HepG2 (cell line): Measurements from ENCODE around the gene CTSA. TPM values are rescaled to one million over a fixed set of nuclear protein-coding genes. Genes with fewer than 3 reads are reported as not detected.

Experiments
- ATAC-seq: fragments of 200-7000 bp; cut with Tn5 transposase; 3 replicates; pipeline ENCODE4 v1.9.1; 2020; ENCODE audit warnings: mild to moderate bottlenecking, moderate library complexity
- BruUV-seq: library from RNA; stranded (reverse); fragments of 400-500 nt; replicated peaks from 2 replicates; lab custom pipeline; 2021; lab: Mats Ljungman, UMichigan
- CTCF ChIA-PET: fragments of 300-600 bp; formaldehyde crosslinking; extraction: SDS; loops from one replicate; lab custom pipeline; 2021; ENCODE audit warnings: low total read pairs, inconsistent platforms, low intra/inter-chr PET ratio; lab: Yijun Ruan, JAX
- POLR2A ChIA-PET: fragments of 350-600 bp; sonication (Branson Sonifier 250); formaldehyde crosslinking; loops from one replicate; lab custom pipeline; 2020; ENCODE audit warnings: antibody characterized with exemption, inconsistent platforms; lab: Yijun Ruan, JAX
- DNase-seq: peaks from one replicate; pipeline ENCODE4 v3.0.0-alpha.2; 2015; ENCODE audit warnings: low spot score
- FAIRE-seq: peaks from 3 replicates; lab custom pipeline; 2011; peaks lifted over from hg19 to GRCh38; lab: Jason Lieb, UNC
- H2AFZ ChIP-seq: one replicate; pipeline ENCODE4 v1.6.1; 2011; ENCODE audit warnings: low read length, inconsistent platforms
- H3K27ac ChIP-seq: fragments of 300-600 bp; 3 replicates; pipeline ENCODE4 v1.8.0; 2011; ENCODE audit warnings: mixed run types, mild to moderate bottlenecking, mixed read lengths, low read length, inconsistent platforms; ENCODE audit not compliant: insufficient read depth; ENCODE audit errors: extremely low read length
- H3K27me3 ChIP-seq, 2 experiments: fragments of 200-600 bp in 1 of 2; 2 replicates in 1 of 2; 3 replicates in 1 of 2; pipeline versions ENCODE4 v1.6.0 to v1.8.0; 2011; ENCODE audit warnings: low read length in 2 of 2, mild to moderate bottlenecking in 2 of 2, moderate library complexity in 2 of 2, inconsistent platforms in 1 of 2; ENCODE audit not compliant: insufficient read depth in 2 of 2, control insufficient read depth in 1 of 2
- H3K36me3 ChIP-seq, 2 experiments: fragments of 200-600 bp in 1 of 2; replicated peaks in 1 of 2; 2 replicates in 1 of 2; 3 replicates in 1 of 2; pipeline versions ENCODE4 v1.5.1 to v1.8.0; 2011; ENCODE audit warnings: low read length in 2 of 2, inconsistent platforms in 1 of 2; ENCODE audit not compliant: insufficient read depth in 2 of 2, control insufficient read depth in 1 of 2
- H3K4me1 ChIP-seq: 2 replicates; pipeline ENCODE4 v1.5.1; 2012; ENCODE audit warnings: low read length, inconsistent platforms; ENCODE audit not compliant: insufficient read depth
- H3K4me2 ChIP-seq: 2 replicates; pipeline ENCODE4 v1.6.0; 2011; ENCODE audit warnings: low read depth, low read length, inconsistent platforms
- H3K4me3 ChIP-seq, 3 experiments: fragments of 200-600 bp in 1 of 3; sonication (generic), shearing (Covaris generic) in 1 of 3; replicated peaks in 1 of 3; 2 replicates each; pipeline ENCODE4 v1.5.1; 2011 to 2016; ENCODE audit warnings: low read length in 3 of 3, inconsistent platforms in 2 of 3, low read depth in 2 of 3, mild to moderate bottlenecking in 2 of 3, control low read depth in 1 of 3, mixed read lengths in 1 of 3; ENCODE audit not compliant: insufficient read depth in 1 of 3
- H3K79me2 ChIP-seq: one replicate; pipeline ENCODE4 v1.6.1; 2011; ENCODE audit warnings: low read length, inconsistent platforms; ENCODE audit not compliant: insufficient read depth
- H3K9ac ChIP-seq: 2 replicates; pipeline ENCODE4 v1.6.0; 2011; ENCODE audit warnings: mild to moderate bottlenecking, low read depth, low read length, inconsistent platforms; ENCODE audit not compliant: insufficient read depth
- H3K9me3 ChIP-seq: 2 replicates; pipeline ENCODE4 v1.5.1; 2012; ENCODE audit warnings: mild to moderate bottlenecking, low read length
- H4K20me1 ChIP-seq: 2 replicates; pipeline ENCODE4 v1.6.0; 2011; ENCODE audit warnings: inconsistent platforms, mild to moderate bottlenecking, low read length, moderate library complexity; ENCODE audit not compliant: insufficient read depth
- AGO2 ChIP-seq: fragments of 200-400 bp; formaldehyde crosslinking; optimal IDR thresholded peaks from 2 replicates; pipeline ENCODE3; 2017; ENCODE audit warnings: mild to moderate bottlenecking, low read depth, low read length, moderate library complexity
- ARNTL ChIP-seq: sonication (generic); formaldehyde crosslinking; IDR thresholded peaks from 2 replicates; pipeline ENCODE4 v1.4.0; 2020; ENCODE audit warnings: mild to moderate bottlenecking, missing genetic modification reagents
- GATAD2A ChIP-seq: IDR thresholded peaks from 2 replicates; pipeline ENCODE4 v1.6.1; 2016
- RCOR2 ChIP-seq: IDR thresholded peaks from 2 replicates; pipeline ENCODE4 v1.6.1; 2016; ENCODE audit warnings: missing biosample characterization, missing genetic modification reagents
- SOX6 ChIP-seq, 2 experiments: fragments of 450-650 bp in 1 of 2; sonication (generic) in 1 of 2; formaldehyde crosslinking in 1 of 2; IDR thresholded peaks; 2 replicates each; pipeline versions ENCODE4 v1.4.0 to v1.6.1; 2017 to 2020; ENCODE audit warnings: antibody characterized with exemption in 1 of 2, mild to moderate bottlenecking in 1 of 2, missing genetic modification reagents in 1 of 2
- U2AF2 ChIP-seq: fragments of 200-400 bp; formaldehyde crosslinking; IDR thresholded peaks from 2 replicates; pipeline ENCODE4 v1.6.1; 2017; ENCODE audit warnings: low read depth, mild to moderate bottlenecking, low read length
- WIZ ChIP-seq: sonication (generic); formaldehyde crosslinking; IDR thresholded peaks from 2 replicates; pipeline ENCODE4 v1.5.1; 2020; ENCODE audit warnings: mild to moderate bottlenecking, missing genetic modification reagents
- ZMAT3 ChIP-seq: sonication (generic); formaldehyde crosslinking; conservative IDR thresholded peaks from 2 replicates; pipeline ENCODE4 v1.7.0; 2021; ENCODE audit warnings: missing genetic modification reagents
- ZNF326 ChIP-seq: sonication (generic); formaldehyde crosslinking; IDR thresholded peaks from 2 replicates; pipeline ENCODE4 v1.4.0; 2020; ENCODE audit warnings: missing genetic modification reagents, borderline replicate concordance
- ZNF547 ChIP-seq: sonication (generic); formaldehyde crosslinking; IDR thresholded peaks from 2 replicates; pipeline ENCODE4 v1.5.1; 2020; ENCODE audit warnings: mild to moderate bottlenecking, missing genetic modification reagents
- ZNF563 ChIP-seq: sonication (generic); formaldehyde crosslinking; IDR thresholded peaks from 2 replicates; pipeline ENCODE4 v1.8.0; 2022; ENCODE audit warnings: mild to moderate bottlenecking, moderate library complexity, missing genetic modification reagents
- ZNF660 ChIP-seq: sonication (generic); formaldehyde crosslinking; IDR thresholded peaks from 2 replicates; pipeline ENCODE4 v1.5.1; 2020; ENCODE audit warnings: mild to moderate bottlenecking, low read depth, missing genetic modification reagents, borderline replicate concordance
- ZSCAN25 ChIP-seq: sonication (generic); formaldehyde crosslinking; IDR thresholded peaks from 2 replicates; pipeline ENCODE4 v1.8.0; 2022; ENCODE audit warnings: mild to moderate bottlenecking, missing genetic modification reagents
- WGBS: methylation state at CpG from one replicate; pipeline ENCODE4 v1.1.6; 2017; ENCODE audit warnings: low lambda C conversion rate; 5-methylcytosine and 5-hydroxymethylcytosine counted together
- in situ Hi-C: cut with HindIII; loops from 2 replicates; pipeline ENCODE4 v1.10.0; 2017; ENCODE audit warnings: low pct_unique_long_range_greater_than_20kb; ENCODE audit not compliant: extremely low pct_ligation_motif_present
- intact Hi-C: fragments of 100-400 bp; cut with micrococcal nuclease; formaldehyde crosslinking; loops from one replicate; pipeline ENCODE4 v1.10.0; 2022; ENCODE audit not compliant: unreplicated experiment
- polyA plus RNA-seq, 8 experiments: library from polyadenylated mRNA; depleted of rRNA in 3 of 8; stranded (reverse) in 7 of 8; unstranded in 1 of 8; fragments of >200 nt; fragmentation: Illumina TruSeq in 4 of 8; extraction: Trizol in 4 of 8; gene quantifications; 2 replicates each; pipeline versions ENCODE4 v1.2.1 to v1.2.3, GENCODE V29; 2011 to 2016; ENCODE audit warnings: low read depth in 4 of 8, missing spikeins in 1 of 8, mixed read lengths in 1 of 8; ENCODE audit not compliant: insufficient read depth in 1 of 8
- total RNA-seq, 5 experiments: library from RNA; depleted of rRNA; stranded (reverse); fragments of >200 nt; fragmentation: Illumina TruSeq; extraction: Trizol; gene quantifications; 2 replicates each; pipeline ENCODE4 v1.2.3, GENCODE V29; 2016; ENCODE audit warnings: low read depth in 1 of 5
- TF ChIP-seq, protein P1 (sequence below): IDR thresholded peaks from 2 replicates; pipeline ENCODE4 v1.6.1; 2016; ENCODE audit warnings: low read depth, missing genetic modification reagents, missing compliant biosample characterization
- TF ChIP-seq, protein P2 (sequence below): sonication (generic); formaldehyde crosslinking; IDR thresholded peaks from 2 replicates; pipeline ENCODE4 v1.5.1; 2020; ENCODE audit warnings: mild to moderate bottlenecking, missing genetic modification reagents, moderate library complexity
- TF ChIP-seq, protein P3 (sequence below): sonication (generic); formaldehyde crosslinking; IDR thresholded peaks from 2 replicates; pipeline ENCODE4 v1.8.1; 2023; ENCODE audit warnings: mild to moderate bottlenecking, missing genetic modification reagents

The CTSA gene
- total and polyA plus RNA-seq, 2 of the 13 experiments (the other 11 are each of a cell fraction or from before 2014, with no cell fraction given): 202 to 231 TPM

DNA sequence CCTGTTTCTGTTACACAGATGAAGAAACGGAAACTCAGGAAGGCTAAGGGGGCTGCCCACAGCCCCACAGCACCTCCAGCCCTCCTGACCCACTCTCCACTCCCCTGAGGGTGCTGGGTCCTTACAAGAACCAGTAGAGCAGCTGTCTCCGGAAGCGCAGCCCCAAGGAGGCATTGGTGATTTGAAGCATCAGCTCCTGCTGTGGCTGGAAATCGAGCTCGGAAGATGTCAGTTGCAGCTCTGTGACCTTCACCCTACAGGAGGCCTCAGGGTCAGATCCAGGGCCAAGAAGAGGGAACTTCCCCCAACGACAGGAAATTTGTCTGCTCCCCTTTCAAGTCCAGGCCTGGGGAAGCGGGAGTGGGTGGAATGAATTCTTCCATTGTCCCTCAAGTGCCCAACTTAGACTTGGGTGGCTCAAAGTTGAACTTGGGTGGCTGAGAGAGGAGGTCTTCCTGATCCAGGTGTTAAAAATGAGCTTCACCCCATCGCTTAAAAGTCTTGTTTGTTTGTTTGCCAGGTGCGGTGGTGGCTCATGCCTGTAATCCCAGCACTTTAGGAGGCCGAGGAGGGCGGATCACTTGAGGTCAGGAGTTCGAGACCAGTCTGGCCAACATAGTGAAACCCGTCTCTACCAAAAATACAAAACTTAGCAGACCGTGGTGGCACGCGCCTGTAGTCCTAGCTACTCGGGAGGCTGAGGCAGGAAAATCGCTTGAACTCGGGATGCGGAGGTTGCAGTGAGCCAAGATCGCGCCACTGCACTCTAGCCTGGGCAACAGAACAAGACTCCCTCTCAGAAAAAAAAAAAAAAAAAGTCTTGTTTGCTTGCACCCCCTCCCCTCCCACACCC is 18.9 kb downstream of the CTSA start:
- Histone ChIP-seq H3K4me3 (peak overlapping the region; percentile 40 to 71 (median 49)), H3K36me3 (no peaks in the 10 kb centered on the region), H3K9ac (peak overlapping the region; percentile 64), H3K9me3 (no peaks in the 10 kb centered on the region), H3K27ac (peak overlapping the region; percentile 72), H2AFZ (peak overlapping the region; percentile 68), H3K4me1 (peaks cover 64% of the 10 kb centered on the region), H3K4me2 (peak overlapping the region; percentile 90), H4K20me1 (no peaks in the 10 kb centered on the region), H3K27me3 (no peaks in the 10 kb centered on the region; a peak in 1 of 5 replicates), H3K79me2 (no peaks in the 10 kb centered on the region)
- CTCF ChIA-PET: no interaction called here
- intact Hi-C loops (loop anchor here (2.0 kb wide), 1 partner anchor 15 kb away; no protein-coding TSS in a partner anchor), in situ Hi-C loops (no loop called here)
- POLR2A ChIA-PET: interaction anchor here (0.7 to 8.8 kb wide), 16 partner anchors 10 to 76 kb away, joined by 3 to 164 read pairs (median 11); partner anchors contain the start of genes ACOT8, CTSA, NEURL2 and PCIF1
- BruUV-seq: TSS peak; percentile 76
- no peak for DNase-seq
- 34% methylated on average over 22 of the region's 22 CpGs for WGBS
- peak; percentile 90 for FAIRE-seq
- peak; percentile 16 for ATAC-seq
- TF ChIP-seq, protein P1, sequence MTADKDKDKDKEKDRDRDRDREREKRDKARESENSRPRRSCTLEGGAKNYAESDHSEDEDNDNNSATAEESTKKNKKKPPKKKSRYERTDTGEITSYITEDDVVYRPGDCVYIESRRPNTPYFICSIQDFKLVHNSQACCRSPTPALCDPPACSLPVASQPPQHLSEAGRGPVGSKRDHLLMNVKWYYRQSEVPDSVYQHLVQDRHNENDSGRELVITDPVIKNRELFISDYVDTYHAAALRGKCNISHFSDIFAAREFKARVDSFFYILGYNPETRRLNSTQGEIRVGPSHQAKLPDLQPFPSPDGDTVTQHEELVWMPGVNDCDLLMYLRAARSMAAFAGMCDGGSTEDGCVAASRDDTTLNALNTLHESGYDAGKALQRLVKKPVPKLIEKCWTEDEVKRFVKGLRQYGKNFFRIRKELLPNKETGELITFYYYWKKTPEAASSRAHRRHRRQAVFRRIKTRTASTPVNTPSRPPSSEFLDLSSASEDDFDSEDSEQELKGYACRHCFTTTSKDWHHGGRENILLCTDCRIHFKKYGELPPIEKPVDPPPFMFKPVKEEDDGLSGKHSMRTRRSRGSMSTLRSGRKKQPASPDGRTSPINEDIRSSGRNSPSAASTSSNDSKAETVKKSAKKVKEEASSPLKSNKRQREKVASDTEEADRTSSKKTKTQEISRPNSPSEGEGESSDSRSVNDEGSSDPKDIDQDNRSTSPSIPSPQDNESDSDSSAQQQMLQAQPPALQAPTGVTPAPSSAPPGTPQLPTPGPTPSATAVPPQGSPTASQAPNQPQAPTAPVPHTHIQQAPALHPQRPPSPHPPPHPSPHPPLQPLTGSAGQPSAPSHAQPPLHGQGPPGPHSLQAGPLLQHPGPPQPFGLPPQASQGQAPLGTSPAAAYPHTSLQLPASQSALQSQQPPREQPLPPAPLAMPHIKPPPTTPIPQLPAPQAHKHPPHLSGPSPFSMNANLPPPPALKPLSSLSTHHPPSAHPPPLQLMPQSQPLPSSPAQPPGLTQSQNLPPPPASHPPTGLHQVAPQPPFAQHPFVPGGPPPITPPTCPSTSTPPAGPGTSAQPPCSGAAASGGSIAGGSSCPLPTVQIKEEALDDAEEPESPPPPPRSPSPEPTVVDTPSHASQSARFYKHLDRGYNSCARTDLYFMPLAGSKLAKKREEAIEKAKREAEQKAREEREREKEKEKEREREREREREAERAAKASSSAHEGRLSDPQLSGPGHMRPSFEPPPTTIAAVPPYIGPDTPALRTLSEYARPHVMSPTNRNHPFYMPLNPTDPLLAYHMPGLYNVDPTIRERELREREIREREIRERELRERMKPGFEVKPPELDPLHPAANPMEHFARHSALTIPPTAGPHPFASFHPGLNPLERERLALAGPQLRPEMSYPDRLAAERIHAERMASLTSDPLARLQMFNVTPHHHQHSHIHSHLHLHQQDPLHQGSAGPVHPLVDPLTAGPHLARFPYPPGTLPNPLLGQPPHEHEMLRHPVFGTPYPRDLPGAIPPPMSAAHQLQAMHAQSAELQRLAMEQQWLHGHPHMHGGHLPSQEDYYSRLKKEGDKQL (CRISPR knock-in tag): no peak
- no peak for TF ChIP-seq ZNF547 (CRISPR knock-in tag)
- TF ChIP-seq ZSCAN25 (CRISPR knock-in tag): no peak
- no peak for TF ChIP-seq SOX6 (IDR thresholded peaks at IDR 0.05)
- TF ChIP-seq SOX6 (CRISPR knock-in tag; IDR thresholded peaks at IDR 0.05): peak; percentile 58
- no peak; the same call in 1 of the 2 replicates for TF ChIP-seq WIZ
- peak; percentile 58; the same call in 1 of the 2 replicates for TF ChIP-seq ARNTL (CRISPR knock-in tag)
- TF ChIP-seq, protein P2, sequence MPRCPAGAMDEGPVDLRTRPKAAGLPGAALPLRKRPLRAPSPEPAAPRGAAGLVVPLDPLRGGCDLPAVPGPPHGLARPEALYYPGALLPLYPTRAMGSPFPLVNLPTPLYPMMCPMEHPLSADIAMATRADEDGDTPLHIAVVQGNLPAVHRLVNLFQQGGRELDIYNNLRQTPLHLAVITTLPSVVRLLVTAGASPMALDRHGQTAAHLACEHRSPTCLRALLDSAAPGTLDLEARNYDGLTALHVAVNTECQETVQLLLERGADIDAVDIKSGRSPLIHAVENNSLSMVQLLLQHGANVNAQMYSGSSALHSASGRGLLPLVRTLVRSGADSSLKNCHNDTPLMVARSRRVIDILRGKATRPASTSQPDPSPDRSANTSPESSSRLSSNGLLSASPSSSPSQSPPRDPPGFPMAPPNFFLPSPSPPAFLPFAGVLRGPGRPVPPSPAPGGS: peak; percentile 20; the same call in 1 of the 2 replicates
- TF ChIP-seq, protein P3, sequence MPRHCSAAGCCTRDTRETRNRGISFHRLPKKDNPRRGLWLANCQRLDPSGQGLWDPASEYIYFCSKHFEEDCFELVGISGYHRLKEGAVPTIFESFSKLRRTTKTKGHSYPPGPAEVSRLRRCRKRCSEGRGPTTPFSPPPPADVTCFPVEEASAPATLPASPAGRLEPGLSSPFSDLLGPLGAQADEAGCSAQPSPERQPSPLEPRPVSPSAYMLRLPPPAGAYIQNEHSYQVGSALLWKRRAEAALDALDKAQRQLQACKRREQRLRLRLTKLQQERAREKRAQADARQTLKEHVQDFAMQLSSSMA (CRISPR knock-in tag): no peak
- TF ChIP-seq RCOR2 (CRISPR knock-in tag): no peak
- no peak for TF ChIP-seq ZNF660 (CRISPR knock-in tag)
- peak; percentile 36; the same call in 1 of the 2 replicates for TF ChIP-seq ZNF563 (CRISPR knock-in tag)
- 0 out of 2 replicates have a peak, but pooled peaks have one; percentile 52 for TF ChIP-seq ZMAT3 (CRISPR knock-in tag)
- TF ChIP-seq GATAD2A (CRISPR knock-in tag): peak; percentile 62
- no peak for TF ChIP-seq U2AF2
- no peak for TF ChIP-seq ZNF326 (CRISPR knock-in tag)
- no peak for TF ChIP-seq AGO2
